Measurements from ENCODE around the gene PATZ1. TPM values are rescaled to one million over a fixed set of nuclear protein-coding genes. Genes with fewer than 3 reads are reported as not detected.
"Not testable (repeated sequence)": the region's sequence is repeated elsewhere in the genome, so short reads cannot be mapped to it uniquely, and the experiment has no call there.

Gene PATZ1
- total RNA-seq (10 to 100 TPM; 14.4 to 34.8 (median 27.2) TPM), polyA plus RNA-seq (10 to 100 TPM in 2 of 3 donors, 1 to 10 TPM in 1; 9.2 to 21.8 (median 21.0) TPM)
- long read RNA-seq, donor 1, partial matches to known transcripts, result 8 of 9 reads
- long read RNA-seq, donor 1, other reads (novel, unspliced or antisense), result 0 of 9 reads
- long read RNA-seq, donor 2, partial matches to known transcripts, result 0 of 8 reads
- long read RNA-seq, donor 2, other reads (novel, unspliced or antisense), result 0 of 8 reads
- long read RNA-seq, donor 3, partial matches to known transcripts, result 0 of 3 reads
- long read RNA-seq, donor 3, other reads (novel, unspliced or antisense), result 0 of 3 reads
- long read RNA-seq, donor 4, partial matches to known transcripts, result 0 of 3 reads
- long read RNA-seq, donor 4, other reads (novel, unspliced or antisense), result 1 of 3 reads
- long read RNA-seq, donor 5, transcript PATZ1-203 (4 exons, 3,638 nt), result minor isoform, 9 of 42 reads
- long read RNA-seq, donor 5, transcript PATZ1-201 (3 exons, 2,516 nt), result major isoform, 15 of 42 reads
- long read RNA-seq, donor 5, transcript PATZ1-204 (5 exons, 3,711 nt), result minor isoform, 12 of 42 reads
- long read RNA-seq, donor 5, partial matches to known transcripts, result 2 of 42 reads
- long read RNA-seq, donor 5, other reads (novel, unspliced or antisense), result 2 of 42 reads
- long read RNA-seq, donor 6, partial matches to known transcripts, result 2 of 3 reads
- long read RNA-seq, donor 6, other reads (novel, unspliced or antisense), result 1 of 3 reads
- long read RNA-seq, donor 7, partial matches to known transcripts, result 0 of 4 reads
- long read RNA-seq, donor 7, other reads (novel, unspliced or antisense), result 0 of 4 reads
- long read RNA-seq, donor 8, partial matches to known transcripts, result 5 of 12 reads
- long read RNA-seq, donor 8, other reads (novel, unspliced or antisense), result 0 of 12 reads
- long read RNA-seq, donor 9, partial matches to known transcripts, result 6 of 8 reads
- long read RNA-seq, donor 9, other reads (novel, unspliced or antisense), result 0 of 8 reads
- long read RNA-seq, donor 10, transcript PATZ1-201 (3 exons, 2,516 nt), result major isoform, 6 of 7 reads
- long read RNA-seq, donor 10, partial matches to known transcripts, result 0 of 7 reads
- long read RNA-seq, donor 10, other reads (novel, unspliced or antisense), result 0 of 7 reads

- DNase-seq, result peak; percentile 75 to 88 (median 83)
- Histone ChIP-seq H3K4me1 (replicated peaks in 1 of 2) (peaks cover 32 to 36% of the 10 kb centered on the region in 2 donors), H3K27me3 (no peaks in the 10 kb centered on the region), H3K9me3 (replicated peaks in 1 of 3) (no peaks in the 10 kb centered on the region), H3K36me3 (replicated peaks in 1 of 2) (peaks cover 0 to 11% of the 10 kb centered on the region in 2 donors), H3K27ac (peak within 1 kb of the TSS; percentile 43 to 99 (median 88)), H3K4me3 (peak within 1 kb of the TSS; percentile 5 to 89 (median 64))
- TF ChIP-seq CTCF (IDR thresholded peaks at IDR 0.05), result no peak
- TF ChIP-seq POLR2A (IDR thresholded peaks at IDR 0.05), result no peak
- 1 to 4% (median 1%) methylated on average over 11 to 41 of the region's 41 CpGs for WGBS, 4 donors
- intact Hi-C loops (cut with DNase I), result loop anchor here (5.0 kb wide), 2 partner anchors 51 to 61 kb away; partner anchors contain the start of gene DRG1 (in 1 of the 2)
These were observed at the start of gene PATZ1 for GRCh38 chr22:31346255-31346732. PATZ1 (minus strand) TSS chr22:31346346; CDS start chr22:31345602, 744 bp downstream.

- no peaks in the 10 kb centered on the region for H3K27me3 ChIP-seq
- H3K9me3 ChIP-seq (replicated peaks in 1 of 3), result no peaks in the 10 kb centered on the region
- H3K27ac ChIP-seq, result no peak overlapping the region
- intact Hi-C loops (cut with DNase I), result no loop called here
- no peak for TF ChIP-seq CTCF (IDR thresholded peaks at IDR 0.05)
- TF ChIP-seq POLR2A (IDR thresholded peaks at IDR 0.05), result no peak
- WGBS, 4 donors, result 66 to 74% (median 69%) methylated on average over 3 of the region's 3 CpGs
- no peaks in the 10 kb centered on the region for H3K36me3 ChIP-seq (replicated peaks in 1 of 2)
- no peak for DNase-seq
- peaks cover 0 to 6% of the 10 kb centered on the region in 2 donors for H3K4me1 ChIP-seq (replicated peaks in 1 of 2)
- H3K4me3 ChIP-seq, result no peak overlapping the region
These were observed 48.2 kb upstream of the PATZ1 start for GRCh38 chr22:31394326-31394725.

GRCh38 chr22:31393893-31394292, 47.7 kb upstream of the PATZ1 start:
- no peaks in the 10 kb centered on the region for H3K9me3 ChIP-seq (replicated peaks in 1 of 3)
- DNase-seq, result no peak
- no peak overlapping the region for H3K27ac ChIP-seq
- intact Hi-C loops (cut with DNase I), result no loop called here
- TF ChIP-seq POLR2A (IDR thresholded peaks at IDR 0.05) (no peak), CTCF (IDR thresholded peaks at IDR 0.05) (no peak)
- WGBS, 4 donors, result 92 to 95% (median 95%) methylated on average over 1 to 2 of the region's 2 CpGs
- H3K27me3 ChIP-seq, result no peaks in the 10 kb centered on the region
- no peak overlapping the region for H3K4me3 ChIP-seq
- H3K4me1 ChIP-seq (replicated peaks in 1 of 2), result peaks cover 0 to 3% of the 10 kb centered on the region in 2 donors
- no peaks in the 10 kb centered on the region for H3K36me3 ChIP-seq (replicated peaks in 1 of 2)

GRCh38 chr22:31378651-31379050, 32.5 kb upstream of the PATZ1 start:
- H3K27me3 ChIP-seq; H3K4me3 ChIP-seq; H3K36me3 ChIP-seq (replicated peaks in 1 of 2); DNase-seq; H3K9me3 ChIP-seq (replicated peaks in 1 of 3); H3K4me1 ChIP-seq (replicated peaks in 1 of 2); intact Hi-C loops (cut with DNase I): not testable (repeated sequence)
- peak overlapping the region in 1 of 5 donors; percentile 17 for H3K27ac ChIP-seq
- 66 to 80% (median 72%) methylated on average over 6 of the region's 6 CpGs for WGBS, 4 donors
